ENCODE measurements around the gene APRT.
A peak's percentile ranks its signal among the peaks of the same experiment; 100 is the strongest.

APRT gene

GRCh38 chr16:88811769-88812512 lies at the start of gene APRT:
APRT (minus strand) TSS chr16:88811928; CDS start chr16:88811899, 29 bp downstream.
- DNase-seq = peak; percentile 95 to 97

GRCh38 chr16:88861359-88861758 lies 49.6 kb upstream of the APRT start:
- DNase-seq = no peak

- no peak for DNase-seq
Observed at GRCh38 chr16:88859381-88860091, 47.8 kb upstream of the APRT start.

- DNase-seq = peak; percentile 76 to 77
Observed at GRCh38 chr16:88857728-88858339, 46.1 kb upstream of the APRT start.

- peak; percentile 98 for DNase-seq
Observed at GRCh38 chr16:88856828-88857727, 45.4 kb upstream of the APRT start, which contains the start of the genes GALNS and TRAPPC2L. GALNS (minus strand) TSS chr16:88856947; CDS start chr16:88856877, 70 bp downstream. TRAPPC2L (plus strand) TSS chr16:88857127; CDS start chr16:88857151, 24 bp downstream.

GRCh38 chr16:88856122-88856827 lies 44.5 kb upstream of the APRT start:
- DNase-seq = no peak

- no peak for DNase-seq
Observed at GRCh38 chr16:88855736-88856121, 44.0 kb upstream of the APRT start.

- no peak for DNase-seq
Observed at GRCh38 chr16:88855176-88855575, 43.4 kb upstream of the APRT start.

GRCh38 chr16:88854306-88855111 lies 42.8 kb upstream of the APRT start:
- DNase-seq = no peak

- DNase-seq = no peak
Observed at GRCh38 chr16:88853325-88853941, 41.7 kb upstream of the APRT start.

- no peak for DNase-seq
Observed at GRCh38 chr16:88851616-88852015, 39.9 kb upstream of the APRT start.

- DNase-seq = no peak
Observed at GRCh38 chr16:88850531-88851199, 38.9 kb upstream of the APRT start.

GRCh38 chr16:88848557-88848956 lies 36.8 kb upstream of the APRT start:
- DNase-seq = no peak

GRCh38 chr16:88847654-88848053 lies 35.9 kb upstream of the APRT start:
- no peak for DNase-seq

- no peak for DNase-seq
Observed at GRCh38 chr16:88846088-88846487, 34.4 kb upstream of the APRT start.

GRCh38 chr16:88844419-88845036 lies 32.8 kb upstream of the APRT start:
- no peak for DNase-seq

GRCh38 chr16:88843256-88843655 lies 31.5 kb upstream of the APRT start:
- DNase-seq = no peak

- no peak for DNase-seq
Observed at GRCh38 chr16:88842806-88843205, 31.1 kb upstream of the APRT start.

GRCh38 chr16:88842308-88842756 lies 30.6 kb upstream of the APRT start:
- no peak for DNase-seq

Data from activated CD4-positive, alpha-beta T cell treated with anti-CD3 and anti-CD28 coated beads, Interleukin-2, amount 50 U/mL, for 4 hours (primary cell).